Mesenchymal stem cell (in vitro differentiated cells and primary cell): Measurements from ENCODE around the gene AKAP13.
A peak's percentile ranks its signal among the peaks of the same experiment; 100 is the strongest.

ENCODE experiments used
- DNase-seq: peaks from one replicate; pipeline ENCODE4 v3.0.0-alpha.2; 2013
- H2AFZ ChIP-seq: one replicate; pipeline ENCODE4 v1.6.1; 2013; ENCODE audit warnings: low read depth, mild to moderate bottlenecking, control low read depth, inconsistent platforms, low read length, moderate library complexity
- H2AK5ac ChIP-seq: 2 replicates; pipeline ENCODE4 v1.6.1; 2013; ENCODE audit warnings: low read length, moderate library complexity, mild to moderate bottlenecking, inconsistent platforms; ENCODE audit not compliant: severe bottlenecking
- H2BK120ac ChIP-seq: one replicate; pipeline ENCODE4 v1.6.1; 2013; ENCODE audit warnings: low read depth, mild to moderate bottlenecking, inconsistent platforms, low read length, moderate library complexity
- H2BK12ac ChIP-seq, 2 experiments: one replicate each; pipeline ENCODE4 v1.6.1; 2013; ENCODE audit warnings: inconsistent platforms in 2 of 2, low read length in 2 of 2, mild to moderate bottlenecking in 2 of 2, moderate library complexity in 2 of 2, control low read depth in 1 of 2
- H2BK15ac ChIP-seq: one replicate; pipeline ENCODE4 v1.6.1; 2013; ENCODE audit warnings: mild to moderate bottlenecking, low read depth, inconsistent platforms; ENCODE audit not compliant: poor library complexity, severe bottlenecking
- H2BK5ac ChIP-seq: 2 replicates; pipeline ENCODE4 v1.6.1; 2013; ENCODE audit warnings: low read depth, mild to moderate bottlenecking, low read length, control low read depth, inconsistent platforms; ENCODE audit not compliant: poor library complexity, severe bottlenecking
- H3K14ac ChIP-seq, 2 experiments: one replicate each; pipeline ENCODE4 v1.6.1; 2013; ENCODE audit warnings: inconsistent platforms in 2 of 2, low read length in 2 of 2, control low read depth in 1 of 2, mild to moderate bottlenecking in 1 of 2, moderate library complexity in 1 of 2
- H3K18ac ChIP-seq, 2 experiments: one replicate each; pipeline ENCODE4 v1.6.1; 2013; ENCODE audit warnings: inconsistent platforms in 2 of 2, low read length in 2 of 2, control low read depth in 1 of 2, low read depth in 1 of 2, mild to moderate bottlenecking in 1 of 2
- H3K23ac ChIP-seq, 2 experiments: one replicate each; pipeline ENCODE4 v1.6.1; 2013; ENCODE audit warnings: inconsistent platforms in 2 of 2, low read length in 2 of 2, mild to moderate bottlenecking in 2 of 2, moderate library complexity in 2 of 2, control low read depth in 1 of 2
- H3K27ac ChIP-seq: 2 replicates; pipeline ENCODE4 v1.5.1; 2013; ENCODE audit warnings: mild to moderate bottlenecking, moderate library complexity, low read length, control low read depth, inconsistent platforms; ENCODE audit not compliant: poor library complexity, severe bottlenecking
- H3K27me3 ChIP-seq, 2 experiments: 2 replicates each; pipeline versions ENCODE4 v1.6.1 to v1.7.0; 2013; ENCODE audit warnings: low read length in 2 of 2, mild to moderate bottlenecking in 2 of 2, moderate library complexity in 2 of 2, control low read depth in 1 of 2, inconsistent platforms in 1 of 2; ENCODE audit not compliant: control insufficient read depth in 1 of 2, insufficient read depth in 1 of 2
- H3K36me3 ChIP-seq, 2 experiments: 2 replicates each; pipeline versions ENCODE4 v1.6.1 to v1.7.0; 2013; ENCODE audit warnings: low read length in 2 of 2, control low read depth in 1 of 2, inconsistent platforms in 1 of 2, low read depth in 1 of 2, mild to moderate bottlenecking in 1 of 2; ENCODE audit not compliant: insufficient read depth in 2 of 2, control insufficient read depth in 1 of 2
- H3K4ac ChIP-seq, 2 experiments: one replicate each; pipeline ENCODE4 v1.6.1; 2013; ENCODE audit warnings: inconsistent platforms in 2 of 2, low read length in 2 of 2, mild to moderate bottlenecking in 2 of 2, moderate library complexity in 2 of 2, control low read depth in 1 of 2, low read depth in 1 of 2
- H3K4me1 ChIP-seq: 2 replicates; pipeline ENCODE4 v1.6.1; 2013; ENCODE audit warnings: low read depth, low read length, control low read depth; ENCODE audit not compliant: control insufficient read depth, insufficient read depth
- H3K4me2 ChIP-seq: 2 replicates; pipeline ENCODE4 v1.6.1; 2013; ENCODE audit warnings: low read length, mild to moderate bottlenecking, inconsistent platforms; ENCODE audit not compliant: poor library complexity, severe bottlenecking
- H3K4me3 ChIP-seq, 2 experiments: 2 replicates each; pipeline versions ENCODE4 v1.5.1 to v1.7.0; 2013; ENCODE audit warnings: low read length in 2 of 2, mild to moderate bottlenecking in 2 of 2, control low read depth in 1 of 2, low read depth in 1 of 2; ENCODE audit not compliant: insufficient read depth in 1 of 2
- H3K79me1 ChIP-seq: replicated peaks from 2 replicates; pipeline ENCODE4 v1.6.1; 2013; ENCODE audit warnings: mild to moderate bottlenecking, control low read depth, low read length, inconsistent platforms; ENCODE audit not compliant: poor library complexity, severe bottlenecking
- H3K9ac ChIP-seq: 2 replicates; pipeline ENCODE4 v1.7.0; 2013; ENCODE audit warnings: mild to moderate bottlenecking, low read length, moderate library complexity
- H3K9me3 ChIP-seq: 2 replicates; pipeline ENCODE4 v1.7.0; 2013; ENCODE audit warnings: mild to moderate bottlenecking, low read length; ENCODE audit not compliant: control insufficient read depth
- H4K8ac ChIP-seq: one replicate; pipeline ENCODE4 v1.6.1; 2013; ENCODE audit warnings: inconsistent platforms, mild to moderate bottlenecking, low read length, moderate library complexity
- H4K91ac ChIP-seq: one replicate; pipeline ENCODE4 v1.6.1; 2013; ENCODE audit warnings: mild to moderate bottlenecking, low read length, inconsistent platforms
- WGBS: methylation state at CpG from one replicate; pipeline ENCODE4 v1.1.7; 2013; ENCODE audit warnings: mixed read lengths; 5-methylcytosine and 5-hydroxymethylcytosine counted together

AKAP13 gene

DNA sequence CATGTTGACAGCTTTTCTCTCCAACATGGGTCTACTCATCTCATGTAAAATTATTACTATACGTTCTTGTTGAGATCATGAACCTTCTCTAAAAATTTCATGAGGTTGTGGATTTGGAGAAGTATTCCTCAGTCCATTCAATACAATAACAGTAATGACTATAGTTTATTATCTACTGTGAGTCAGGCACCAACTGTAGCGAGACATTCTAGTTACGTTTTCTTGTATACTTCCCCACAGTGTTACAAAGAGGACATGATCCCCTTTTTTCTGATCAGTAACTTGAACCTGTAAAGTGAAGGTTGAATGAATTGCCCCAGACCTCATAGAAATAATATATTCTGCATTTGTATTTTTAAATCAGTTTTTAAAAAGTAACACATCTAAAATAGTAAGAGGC is 76.4 kb downstream of the AKAP13 start:
- Histone ChIP-seq H4K91ac (no peak overlapping the region), H3K4me3 (no peak overlapping the region), H3K27me3 (no peaks in the 10 kb centered on the region), H3K9me3 (no peaks in the 10 kb centered on the region), H3K18ac (no peak overlapping the region), H3K14ac (no peak overlapping the region), H3K27ac (no peak overlapping the region), H3K4me2 (no peak overlapping the region), H2AK5ac (no peak overlapping the region), H2AFZ (no peak overlapping the region), H3K4ac (no peak overlapping the region), H4K8ac (no peak overlapping the region), H3K23ac (no peak overlapping the region), H2BK15ac (no peak overlapping the region), H3K4me1 (peaks cover 7% of the 10 kb centered on the region), H2BK12ac (no peak overlapping the region), H3K79me1 (peaks cover 19% of the 10 kb centered on the region), H3K9ac (no peak overlapping the region), H2BK120ac (no peak overlapping the region), H2BK5ac (no peak overlapping the region), H3K36me3 (peaks cover 0 to 10% of the 10 kb centered on the region in 2 experiments)
- DNase-seq, result no peak
- WGBS, result no CpG with 5 or more reads among the region's 3 CpGs

DNA sequence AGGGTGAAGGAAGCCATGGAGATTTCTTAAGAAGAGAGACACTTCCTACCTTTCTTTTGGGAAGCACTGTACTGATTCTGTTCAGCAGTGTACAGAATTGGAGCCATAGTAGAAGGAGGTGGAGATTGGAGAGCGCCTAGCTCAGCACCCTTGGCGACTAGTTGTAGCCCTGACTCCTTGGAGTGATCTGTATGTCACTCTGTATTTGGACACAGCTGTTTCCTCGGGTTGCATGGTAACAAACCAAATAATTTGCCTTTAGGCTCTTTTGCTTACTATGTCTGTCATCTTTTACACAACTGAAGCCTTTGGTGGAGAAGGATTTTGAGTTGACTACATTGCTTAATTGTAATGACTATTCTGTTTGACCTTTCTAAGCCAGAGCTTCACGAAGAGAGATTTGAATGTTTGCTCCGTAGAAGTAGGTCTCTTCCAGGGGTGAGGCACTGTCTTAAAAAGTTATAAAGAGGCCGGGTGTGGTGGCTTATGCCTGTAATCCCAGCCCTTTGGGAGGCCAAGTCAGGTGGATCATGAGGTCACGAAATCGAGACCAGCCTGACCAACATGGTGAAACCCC is 77.1 kb downstream of the AKAP13 start:
- DNase-seq, result peak; percentile 86
- H2AK5ac ChIP-seq, result no peak overlapping the region
- H3K79me1 ChIP-seq, result peaks cover 22% of the 10 kb centered on the region
- H3K23ac ChIP-seq, result no peak overlapping the region
- no peak overlapping the region for H2AFZ ChIP-seq
- no peak overlapping the region for H3K18ac ChIP-seq
- H3K36me3 ChIP-seq, result peaks cover 0 to 10% of the 10 kb centered on the region in 2 experiments
- no peak overlapping the region for H2BK120ac ChIP-seq
- H3K4me1 ChIP-seq, result peaks cover 7% of the 10 kb centered on the region
- no peak overlapping the region for H3K4me2 ChIP-seq
- H3K9ac ChIP-seq, result no peak overlapping the region
- no peak overlapping the region for H3K27ac ChIP-seq
- H3K4me3 ChIP-seq, result no peak overlapping the region
- H4K8ac ChIP-seq, result no peak overlapping the region
- H3K9me3 ChIP-seq, result no peaks in the 10 kb centered on the region
- no peak overlapping the region for H3K14ac ChIP-seq
- no peaks in the 10 kb centered on the region for H3K27me3 ChIP-seq
- peak overlapping the region in 1 of 2 experiments; percentile 10 for H2BK12ac ChIP-seq
- H3K4ac ChIP-seq, result no peak overlapping the region
- no peak overlapping the region for H4K91ac ChIP-seq
- H2BK5ac ChIP-seq, result no peak overlapping the region
- no peak overlapping the region for H2BK15ac ChIP-seq
- 97% methylated on average over 8 of the region's 8 CpGs for WGBS

DNA sequence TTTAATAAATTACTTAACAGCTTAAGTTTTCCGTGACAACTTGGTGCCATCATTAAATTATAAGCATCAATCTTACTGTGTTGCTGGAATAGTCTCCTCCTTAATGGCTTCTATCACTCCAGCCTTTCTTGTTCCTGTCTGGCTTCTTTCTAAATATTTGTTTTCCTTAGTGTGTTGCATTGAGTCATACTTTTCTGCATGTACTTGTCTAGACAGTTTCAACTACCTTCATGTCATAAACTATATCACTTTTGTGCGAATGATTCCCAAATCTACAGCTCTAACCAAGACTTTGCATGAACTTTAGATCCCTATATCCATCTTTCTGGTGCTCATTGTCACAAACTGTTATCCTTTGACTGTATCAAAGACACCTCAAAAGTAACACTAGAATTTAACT is 78.4 kb downstream of the AKAP13 start:
- Histone ChIP-seq H3K18ac (no peak overlapping the region), H2BK15ac (no peak overlapping the region), H3K4me2 (no peak overlapping the region), H3K4me3 (no peak overlapping the region), H2AK5ac (no peak overlapping the region), H3K4ac (no peak overlapping the region), H2BK5ac (no peak overlapping the region), H3K9me3 (no peaks in the 10 kb centered on the region), H2BK12ac (no peak overlapping the region), H3K23ac (no peak overlapping the region), H4K8ac (no peak overlapping the region), H3K9ac (no peak overlapping the region), H3K27ac (no peak overlapping the region), H2AFZ (no peak overlapping the region), H3K27me3 (no peaks in the 10 kb centered on the region), H4K91ac (no peak overlapping the region), H3K4me1 (no peaks in the 10 kb centered on the region), H3K36me3 (peaks cover 0 to 5% of the 10 kb centered on the region in 2 experiments), H3K14ac (no peak overlapping the region), H2BK120ac (no peak overlapping the region), H3K79me1 (peaks cover 15% of the 10 kb centered on the region)
- WGBS, result 83% methylated on average over 2 of the region's 2 CpGs
- peak; percentile 61 for DNase-seq

DNA sequence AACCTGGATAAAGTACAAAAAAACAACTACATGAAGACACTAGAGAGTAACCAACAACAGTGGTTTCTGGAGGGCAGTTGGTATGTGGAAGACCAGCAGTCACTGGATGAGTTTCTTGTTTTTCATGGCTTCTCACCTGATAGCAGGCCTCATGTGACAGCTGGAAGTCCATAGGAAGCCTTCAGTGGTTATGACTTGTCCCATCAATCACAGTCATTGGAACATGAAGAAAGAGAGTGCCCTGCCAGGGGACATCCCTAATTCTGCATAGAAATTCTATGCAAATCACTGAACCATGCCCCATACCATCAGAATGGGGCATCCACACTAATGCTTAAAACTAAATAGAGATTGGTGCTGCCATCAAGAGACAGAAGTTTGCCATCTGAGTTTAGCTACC is 81.6 kb downstream of the AKAP13 start:
- Histone ChIP-seq H3K18ac (no peak overlapping the region), H3K23ac (no peak overlapping the region), H2BK120ac (no peak overlapping the region), H2BK15ac (no peak overlapping the region), H2AFZ (no peak overlapping the region), H4K8ac (no peak overlapping the region), H3K27ac (no peak overlapping the region), H3K4me1 (no peaks in the 10 kb centered on the region), H3K79me1 (peaks cover 13% of the 10 kb centered on the region), H3K27me3 (no peaks in the 10 kb centered on the region), H2BK5ac (no peak overlapping the region), H4K91ac (no peak overlapping the region), H3K14ac (no peak overlapping the region), H3K9ac (no peak overlapping the region), H2BK12ac (no peak overlapping the region), H3K36me3 (no peaks in the 10 kb centered on the region), H3K4me2 (no peak overlapping the region), H3K4ac (peak overlapping the region in 1 of 2 experiments; percentile 67), H2AK5ac (no peak overlapping the region), H3K4me3 (no peak overlapping the region), H3K9me3 (no peaks in the 10 kb centered on the region)
- no peak for DNase-seq
